IMR-90 (cell line): Measurements from ENCODE around the gene AGXT. TPM values are rescaled to one million over a fixed set of nuclear protein-coding genes. Genes with fewer than 3 reads are reported as not detected.

Experiments
- ATAC-seq: fragments of 200-7000 bp; cut with Tn5 transposase; 2 replicates; pipeline ENCODE4 v1.9.1; 2020; ENCODE audit warnings: low read depth, mild to moderate bottlenecking, moderate library complexity
- BruUV-seq: library from RNA; stranded (reverse); fragments of 400-500 nt; replicated peaks from 2 replicates; lab custom pipeline; 2021; lab: Mats Ljungman, UMichigan
- CTCF ChIA-PET: fragments of 300-600 bp; formaldehyde crosslinking; extraction: SDS; loops from one replicate; lab custom pipeline; 2021; ENCODE audit warnings: antibody characterized with exemption; lab: Yijun Ruan, JAX
- POLR2A ChIA-PET: fragments of 300-600 bp; sonication (Branson Sonifier 250); formaldehyde crosslinking; loops from one replicate; lab custom pipeline; 2022; ENCODE audit warnings: antibody characterized with exemption; ENCODE audit not compliant: unreplicated experiment; lab: Charles Lee
- DNase-seq: peaks from one replicate; pipeline ENCODE4 v3.0.0; 2013
- H2AFZ ChIP-seq: replicated peaks from 2 replicates; pipeline ENCODE3; 2013; ENCODE audit warnings: low read length, mild to moderate bottlenecking; ENCODE audit not compliant: poor library complexity
- H2AK5ac ChIP-seq: 2 replicates; pipeline ENCODE4 v1.6.1; 2013; ENCODE audit warnings: low read depth, low read length, inconsistent platforms
- H2AK9ac ChIP-seq: replicated peaks from 2 replicates; pipeline ENCODE3; 2013; ENCODE audit warnings: mild to moderate bottlenecking, low read depth, low read length, moderate library complexity; ENCODE audit not compliant: poor library complexity
- H2BK120ac ChIP-seq: 2 replicates; pipeline ENCODE4 v1.6.1; 2013; ENCODE audit warnings: low read depth, low read length, inconsistent platforms
- H2BK15ac ChIP-seq: 3 replicates; pipeline ENCODE4 v1.6.1; 2013; ENCODE audit warnings: low read depth, low read length, inconsistent platforms
- H2BK20ac ChIP-seq: 2 replicates; pipeline ENCODE4 v1.6.1; 2013; ENCODE audit warnings: low read depth, mild to moderate bottlenecking, inconsistent platforms, low read length, moderate library complexity
- H2BK5ac ChIP-seq: 2 replicates; pipeline ENCODE4 v1.6.1; 2013; ENCODE audit warnings: mild to moderate bottlenecking, low read depth, low read length, inconsistent platforms; ENCODE audit not compliant: poor library complexity, severe bottlenecking
- H3K14ac ChIP-seq: replicated peaks from 2 replicates; pipeline ENCODE4 v1.6.1; 2013; ENCODE audit warnings: low read depth, low read length, inconsistent platforms
- H3K18ac ChIP-seq: 2 replicates; pipeline ENCODE4 v1.6.1; 2013; ENCODE audit warnings: low read depth, low read length, control low read depth
- H3K23ac ChIP-seq: 2 replicates; pipeline ENCODE4 v1.6.1; 2013; ENCODE audit warnings: low read depth, low read length, inconsistent platforms
- H3K27ac ChIP-seq: 2 replicates; pipeline ENCODE4 v1.5.1; 2013; ENCODE audit warnings: mild to moderate bottlenecking, control low read depth, low read length; ENCODE audit not compliant: insufficient read depth
- H3K27me3 ChIP-seq: 2 replicates; pipeline ENCODE4 v1.6.1; 2013; ENCODE audit warnings: low read length; ENCODE audit not compliant: control insufficient read depth, insufficient read depth
- H3K36me3 ChIP-seq: 2 replicates; pipeline ENCODE4 v1.6.1; 2013; ENCODE audit warnings: low read length, mixed read lengths; ENCODE audit not compliant: control insufficient read depth, insufficient read depth
- H3K4ac ChIP-seq: 2 replicates; pipeline ENCODE4 v1.6.1; 2013; ENCODE audit warnings: low read depth, low read length, inconsistent platforms
- H3K4me1 ChIP-seq: 2 replicates; pipeline ENCODE4 v1.6.1; 2013; ENCODE audit warnings: low read length, mixed read lengths; ENCODE audit not compliant: control insufficient read depth, insufficient read depth
- H3K4me2 ChIP-seq: 2 replicates; pipeline ENCODE4 v1.6.1; 2013; ENCODE audit warnings: low read depth, mild to moderate bottlenecking, control low read depth, low read length, moderate library complexity
- H3K4me3 ChIP-seq: 2 replicates; pipeline ENCODE4 v1.5.1; 2013; ENCODE audit warnings: low read depth, mild to moderate bottlenecking, control low read depth, low read length, moderate library complexity; ENCODE audit not compliant: insufficient read depth
- H3K56ac ChIP-seq: 2 replicates; pipeline ENCODE4 v1.6.1; 2013; ENCODE audit warnings: low read length, inconsistent platforms; ENCODE audit not compliant: insufficient read depth; ENCODE audit errors: extremely low read depth
- H3K79me1 ChIP-seq, 2 experiments: 2 replicates each; pipeline ENCODE4 v1.6.1; 2013; ENCODE audit warnings: low read length in 2 of 2, inconsistent platforms in 1 of 2, low read depth in 1 of 2
- H3K9ac ChIP-seq: 2 replicates; pipeline ENCODE4 v1.6.1; 2013; ENCODE audit warnings: low read depth, low read length, control low read depth
- H3K9me1 ChIP-seq: 2 replicates; pipeline ENCODE4 v1.6.1; 2013; ENCODE audit warnings: low read length, inconsistent platforms; ENCODE audit not compliant: insufficient read depth
- H3K9me3 ChIP-seq: 2 replicates; pipeline ENCODE4 v1.6.1; 2013; ENCODE audit warnings: low read length; ENCODE audit not compliant: control insufficient read depth, insufficient read depth
- H4K20me1 ChIP-seq: 2 replicates; pipeline ENCODE4 v1.6.1; 2013; ENCODE audit warnings: low read length, inconsistent platforms; ENCODE audit not compliant: insufficient read depth
- H4K5ac ChIP-seq: 2 replicates; pipeline ENCODE4 v1.6.1; 2013; ENCODE audit warnings: mild to moderate bottlenecking, low read depth, low read length, control low read depth
- H4K8ac ChIP-seq, 2 experiments: 2 replicates each; pipeline ENCODE4 v1.6.1; 2013; ENCODE audit warnings: low read depth in 2 of 2, low read length in 2 of 2, control low read depth in 1 of 2, inconsistent platforms in 1 of 2
- H4K91ac ChIP-seq: 2 replicates; pipeline ENCODE4 v1.6.1; 2013; ENCODE audit warnings: low read depth, low read length, inconsistent platforms; ENCODE audit not compliant: insufficient read depth
- BHLHE40 ChIP-seq: fragments of 150-350 bp; IDR thresholded peaks from 2 replicates; pipeline ENCODE4 v1.6.1; 2016; ENCODE audit warnings: mild to moderate bottlenecking, low read depth, low read length
- CEBPB ChIP-seq: IDR thresholded peaks from 2 replicates; pipeline ENCODE4 v1.6.1; 2012; ENCODE audit warnings: low read depth, low read length, improper control_type of control experiment
- CHD1 ChIP-seq: IDR thresholded peaks from 2 replicates; pipeline ENCODE4 v1.6.1; 2012; ENCODE audit warnings: low read depth, low read length, improper control_type of control experiment
- ELK1 ChIP-seq: fragments of 150-350 bp; IDR thresholded peaks from 2 replicates; pipeline ENCODE4 v1.6.1; 2016; ENCODE audit warnings: low read depth, mild to moderate bottlenecking, low read length, moderate library complexity, borderline replicate concordance
- FOS ChIP-seq: fragments of 150-350 bp; IDR thresholded peaks from 2 replicates; pipeline ENCODE4 v1.6.1; 2016; ENCODE audit warnings: low read depth, low read length
- MAFK ChIP-seq: IDR thresholded peaks from 2 replicates; pipeline ENCODE4 v1.6.1; 2012; ENCODE audit warnings: low read depth, low read length, improper control_type of control experiment
- MAZ ChIP-seq: IDR thresholded peaks from 2 replicates; pipeline ENCODE4 v1.6.1; 2012; ENCODE audit warnings: low read depth, mild to moderate bottlenecking, low read length, improper control_type of control experiment, moderate library complexity, borderline replicate concordance
- MXI1 ChIP-seq: IDR thresholded peaks from 2 replicates; pipeline ENCODE4 v1.6.1; 2012; ENCODE audit warnings: low read depth, mild to moderate bottlenecking, low read length, moderate library complexity, borderline replicate concordance
- NFE2L2 ChIP-seq: fragments of 150-350 bp; IDR thresholded peaks from 2 replicates; pipeline ENCODE4 v1.6.1; 2016; ENCODE audit warnings: low read depth, mild to moderate bottlenecking, low read length
- POLR2A ChIP-seq: IDR thresholded peaks from 2 replicates; pipeline ENCODE4 v1.6.1; 2012; ENCODE audit warnings: mild to moderate bottlenecking, low read depth, low read length
- RAD21 ChIP-seq: IDR thresholded peaks from 2 replicates; pipeline ENCODE4 v1.6.1; 2012; ENCODE audit warnings: low read length, improper control_type of control experiment
- RCOR1 ChIP-seq: IDR thresholded peaks from 2 replicates; pipeline ENCODE4 v1.6.1; 2012; ENCODE audit warnings: mild to moderate bottlenecking, low read length, improper control_type of control experiment; ENCODE audit not compliant: insufficient replicate concordance
- SMC3 ChIP-seq: fragments of 150-350 bp; IDR thresholded peaks from 2 replicates; pipeline ENCODE4 v1.6.1; 2016; ENCODE audit warnings: low read depth, mild to moderate bottlenecking, antibody characterized with exemption, low read length, moderate library complexity
- WGBS, 2 experiments: methylation state at CpG; one replicate each; pipeline versions ENCODE4 v1.1.5 to v1.1.7; 2013; ENCODE audit warnings: missing lambda C conversion rate in 2 of 2; ENCODE audit not compliant: insufficient read length in 1 of 2; ENCODE audit errors: extremely low coverage in 2 of 2; 5-methylcytosine and 5-hydroxymethylcytosine counted together
- dilution Hi-C: fragments of 300-500 bp; cut with HindIII; formaldehyde crosslinking; loops from one replicate; pipeline ENCODE4 v1.14.3; 2018; ENCODE audit warnings: low sequenced_read_pairs; ENCODE audit not compliant: unreplicated experiment
- in situ Hi-C: fragments of 300-500 bp; cut with MboI; formaldehyde crosslinking; loops from 3 replicates; pipeline ENCODE4 v1.14.3; 2019; ENCODE audit warnings: low sequenced_read_pairs, inconsistent platforms, mixed read lengths
- intact Hi-C: fragments of 100-400 bp; cut with micrococcal nuclease; formaldehyde crosslinking; loops from 2 replicates; pipeline ENCODE4 v1.10.0; 2022
- polyA plus RNA-seq, 3 experiments: library from polyadenylated mRNA; depleted of rRNA; stranded (reverse); fragments of >200 nt; gene quantifications; 2 replicates each; pipeline ENCODE4 v1.2.3, GENCODE V29; 2012; ENCODE audit warnings: low replicate concordance in 1 of 3
- total RNA-seq: library from RNA; depleted of rRNA; stranded (reverse); fragments of >200 nt; gene quantifications from 2 replicates; pipeline ENCODE4 v1.2.3, GENCODE V29; 2012
- TF ChIP-seq, protein P1 (sequence below): conservative IDR thresholded peaks from 2 replicates; pipeline ENCODE4 v1.5.1; 2012; ENCODE audit warnings: mild to moderate bottlenecking, low read depth, low read length, improper control_type of control experiment
- TF ChIP-seq, protein P2 (sequence below): fragments of 150-350 bp; IDR thresholded peaks from 2 replicates; pipeline ENCODE4 v1.6.1; 2017; ENCODE audit warnings: mild to moderate bottlenecking, antibody characterized with exemption, low read length, low read depth

Gene AGXT
- total and polyA plus RNA-seq, 2 of the 4 experiments (the other 2 are of a cell fraction) = not detected

DNA sequence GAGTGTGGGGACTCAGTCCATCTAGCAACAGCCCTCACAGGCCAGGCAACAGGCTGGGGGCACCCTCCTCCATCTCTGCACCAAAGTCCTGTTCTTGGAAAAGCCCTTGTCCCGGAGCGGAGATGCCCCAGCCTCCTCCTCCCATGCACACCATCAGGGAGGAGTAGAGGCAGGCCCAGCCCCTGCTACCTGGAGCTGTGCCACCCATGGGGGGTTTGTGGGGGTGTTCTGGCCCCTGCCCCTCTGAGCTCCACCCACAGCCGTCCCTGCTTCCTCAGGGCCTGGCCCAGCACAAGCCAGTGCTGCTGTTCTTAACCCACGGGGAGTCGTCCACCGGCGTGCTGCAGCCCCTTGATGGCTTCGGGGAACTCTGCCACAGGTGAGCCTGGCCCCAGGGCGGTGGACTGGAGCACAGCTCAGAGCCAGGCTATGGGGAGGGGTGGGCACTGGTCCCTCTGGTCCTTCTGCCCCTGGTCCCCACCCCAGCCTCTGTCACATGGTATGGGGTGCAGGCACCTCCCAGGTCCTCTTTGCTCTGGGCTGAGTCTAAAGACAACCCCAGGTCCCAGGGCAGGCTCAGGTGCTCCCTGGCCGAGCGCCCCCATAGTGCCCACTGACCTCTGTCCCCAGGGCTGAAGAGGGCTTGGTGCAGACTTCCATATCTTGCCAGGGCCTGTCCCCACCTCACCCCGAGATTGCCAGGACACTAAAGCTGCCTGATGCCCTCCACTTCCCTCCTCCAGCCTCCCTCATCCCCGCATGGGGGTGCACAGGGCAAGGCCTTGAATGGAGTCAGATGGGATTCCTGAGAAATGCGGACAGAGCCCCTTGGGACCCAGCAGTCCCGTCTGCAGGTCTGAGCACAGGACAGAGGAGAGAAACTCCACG is 2.7 kb downstream of the AGXT start:
- Histone ChIP-seq H2BK15ac (no peak overlapping the region), H2AK5ac (no peak overlapping the region), H2BK20ac (no peak overlapping the region), H3K23ac (no peak overlapping the region), H3K36me3 (no peaks in the 10 kb centered on the region), H4K8ac (no peak overlapping the region), H3K9ac (no peak overlapping the region), H3K4me1 (no peaks in the 10 kb centered on the region; the same call in 1 of the 2 replicates), H3K9me1 (no peaks in the 10 kb centered on the region), H3K4ac (no peak overlapping the region), H2AK9ac (no peak overlapping the region), H2AFZ (no peak overlapping the region), H3K27me3 (peaks cover 44% of the 10 kb centered on the region), H3K4me3 (no peak overlapping the region), H2BK5ac (no peak overlapping the region), H3K56ac (no peak overlapping the region), H4K20me1 (no peaks in the 10 kb centered on the region), H4K5ac (no peak overlapping the region), H3K4me2 (no peak overlapping the region), H3K14ac (no peak overlapping the region), H4K91ac (no peak overlapping the region), H3K79me1 (no peaks in the 10 kb centered on the region), H3K9me3 (no peaks in the 10 kb centered on the region), H3K18ac (no peak overlapping the region), H3K27ac (no peak overlapping the region), H2BK120ac (no peak overlapping the region)
- dilution Hi-C loops (no loop called here), in situ Hi-C loops (loop anchor here (25.0 kb wide), 1 partner anchor 791 kb away; no protein-coding TSS in a partner anchor), intact Hi-C loops (no loop called here)
- ChIA-PET CTCF (no interaction called here), POLR2A (no interaction called here)
- DNase-seq (no peak), ATAC-seq (no peak)
- 63% methylated on average over 3 of the region's 16 CpGs; no CpG with 5 or more reads in 1 of the 2 experiments for whole genome bisulfite sequencing, 2 experiments
- BruUV-seq = no TSS peak
- no peak for TF ChIP-seq POLR2A
- TF ChIP-seq BHLHE40 = no peak
- no peak for TF ChIP-seq RCOR1
- TF ChIP-seq, protein P1, sequence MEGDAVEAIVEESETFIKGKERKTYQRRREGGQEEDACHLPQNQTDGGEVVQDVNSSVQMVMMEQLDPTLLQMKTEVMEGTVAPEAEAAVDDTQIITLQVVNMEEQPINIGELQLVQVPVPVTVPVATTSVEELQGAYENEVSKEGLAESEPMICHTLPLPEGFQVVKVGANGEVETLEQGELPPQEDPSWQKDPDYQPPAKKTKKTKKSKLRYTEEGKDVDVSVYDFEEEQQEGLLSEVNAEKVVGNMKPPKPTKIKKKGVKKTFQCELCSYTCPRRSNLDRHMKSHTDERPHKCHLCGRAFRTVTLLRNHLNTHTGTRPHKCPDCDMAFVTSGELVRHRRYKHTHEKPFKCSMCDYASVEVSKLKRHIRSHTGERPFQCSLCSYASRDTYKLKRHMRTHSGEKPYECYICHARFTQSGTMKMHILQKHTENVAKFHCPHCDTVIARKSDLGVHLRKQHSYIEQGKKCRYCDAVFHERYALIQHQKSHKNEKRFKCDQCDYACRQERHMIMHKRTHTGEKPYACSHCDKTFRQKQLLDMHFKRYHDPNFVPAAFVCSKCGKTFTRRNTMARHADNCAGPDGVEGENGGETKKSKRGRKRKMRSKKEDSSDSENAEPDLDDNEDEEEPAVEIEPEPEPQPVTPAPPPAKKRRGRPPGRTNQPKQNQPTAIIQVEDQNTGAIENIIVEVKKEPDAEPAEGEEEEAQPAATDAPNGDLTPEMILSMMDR = no peak
- TF ChIP-seq NFE2L2 = no peak
- TF ChIP-seq MXI1 = no peak
- TF ChIP-seq MAFK = no peak
- TF ChIP-seq SMC3 = no peak
- no peak for TF ChIP-seq ELK1
- TF ChIP-seq MAZ = no peak
- TF ChIP-seq RAD21 = no peak
- no peak for TF ChIP-seq CEBPB
- TF ChIP-seq, protein P2, sequence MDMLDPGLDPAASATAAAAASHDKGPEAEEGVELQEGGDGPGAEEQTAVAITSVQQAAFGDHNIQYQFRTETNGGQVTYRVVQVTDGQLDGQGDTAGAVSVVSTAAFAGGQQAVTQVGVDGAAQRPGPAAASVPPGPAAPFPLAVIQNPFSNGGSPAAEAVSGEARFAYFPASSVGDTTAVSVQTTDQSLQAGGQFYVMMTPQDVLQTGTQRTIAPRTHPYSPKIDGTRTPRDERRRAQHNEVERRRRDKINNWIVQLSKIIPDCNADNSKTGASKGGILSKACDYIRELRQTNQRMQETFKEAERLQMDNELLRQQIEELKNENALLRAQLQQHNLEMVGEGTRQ = no peak
- TF ChIP-seq CHD1 = no peak
- TF ChIP-seq FOS = no peak
